Left renal cortex interstitium (tissue), 4 donors: ENCODE results near the gene LINGO1. TPM values are rescaled to one million over a fixed set of nuclear protein-coding genes. Genes with fewer than 3 reads are reported as not detected.

ENCODE experiments used
- DNase-seq, 4 donors: peaks; one replicate each; pipeline ENCODE4 v3.0.0-alpha.2; 2013; ENCODE audit warnings: low read depth in 4 of 4, low spot score in 2 of 4, missing footprints in 1 of 4
- polyA plus RNA-seq, 4 donors: library from polyadenylated mRNA; unstranded; fragments of 120-200 nt; gene quantifications; one replicate each; pipeline ENCODE4 v1.2.1, GENCODE V29; 2013; ENCODE audit not compliant: insufficient read length in 4 of 4

LINGO1 gene, protein sequence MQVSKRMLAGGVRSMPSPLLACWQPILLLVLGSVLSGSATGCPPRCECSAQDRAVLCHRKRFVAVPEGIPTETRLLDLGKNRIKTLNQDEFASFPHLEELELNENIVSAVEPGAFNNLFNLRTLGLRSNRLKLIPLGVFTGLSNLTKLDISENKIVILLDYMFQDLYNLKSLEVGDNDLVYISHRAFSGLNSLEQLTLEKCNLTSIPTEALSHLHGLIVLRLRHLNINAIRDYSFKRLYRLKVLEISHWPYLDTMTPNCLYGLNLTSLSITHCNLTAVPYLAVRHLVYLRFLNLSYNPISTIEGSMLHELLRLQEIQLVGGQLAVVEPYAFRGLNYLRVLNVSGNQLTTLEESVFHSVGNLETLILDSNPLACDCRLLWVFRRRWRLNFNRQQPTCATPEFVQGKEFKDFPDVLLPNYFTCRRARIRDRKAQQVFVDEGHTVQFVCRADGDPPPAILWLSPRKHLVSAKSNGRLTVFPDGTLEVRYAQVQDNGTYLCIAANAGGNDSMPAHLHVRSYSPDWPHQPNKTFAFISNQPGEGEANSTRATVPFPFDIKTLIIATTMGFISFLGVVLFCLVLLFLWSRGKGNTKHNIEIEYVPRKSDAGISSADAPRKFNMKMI
- 10 to 100 TPM; 12.9 to 17.2 (median 16.4) TPM for polyA plus RNA-seq

DNA sequence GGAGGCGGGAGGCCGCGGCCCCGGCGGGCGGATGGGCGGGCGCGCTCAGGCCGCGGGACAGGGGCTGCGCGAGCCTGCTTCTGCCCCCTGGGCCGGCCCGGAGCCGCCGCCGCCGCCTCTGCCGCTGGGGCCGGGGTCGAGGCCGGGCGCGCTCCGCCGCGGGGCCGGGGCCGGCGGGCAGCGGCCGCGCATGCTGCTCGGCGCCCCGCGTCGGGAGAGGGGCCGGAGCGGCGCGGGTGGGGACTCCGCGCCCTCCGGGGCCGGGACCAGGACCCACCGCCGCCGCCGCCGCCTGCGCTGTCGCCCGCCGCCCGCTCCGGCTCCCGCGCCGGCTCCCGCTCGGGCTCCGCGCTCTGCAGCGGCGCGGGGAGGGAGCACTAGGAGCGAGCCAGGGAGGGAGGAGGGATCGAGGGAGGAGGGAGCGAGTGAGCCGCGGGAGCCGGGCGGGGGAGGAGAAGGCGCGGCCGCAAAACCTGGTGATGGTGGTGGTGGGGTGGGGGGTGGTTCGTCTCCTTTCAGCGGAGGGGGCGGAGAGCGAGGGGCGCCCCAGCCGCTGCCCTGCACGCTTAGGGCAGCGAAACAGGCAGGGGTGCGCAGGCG lies at the start of gene LINGO1:
Gene LINGO1, minus strand, starts transcription at position 379 of the 600 bp plus-strand sequence. CDS start 597 bp downstream, outside the sequence.
- peak in 1 of 4 donors; percentile 52 for DNase-seq

DNA sequence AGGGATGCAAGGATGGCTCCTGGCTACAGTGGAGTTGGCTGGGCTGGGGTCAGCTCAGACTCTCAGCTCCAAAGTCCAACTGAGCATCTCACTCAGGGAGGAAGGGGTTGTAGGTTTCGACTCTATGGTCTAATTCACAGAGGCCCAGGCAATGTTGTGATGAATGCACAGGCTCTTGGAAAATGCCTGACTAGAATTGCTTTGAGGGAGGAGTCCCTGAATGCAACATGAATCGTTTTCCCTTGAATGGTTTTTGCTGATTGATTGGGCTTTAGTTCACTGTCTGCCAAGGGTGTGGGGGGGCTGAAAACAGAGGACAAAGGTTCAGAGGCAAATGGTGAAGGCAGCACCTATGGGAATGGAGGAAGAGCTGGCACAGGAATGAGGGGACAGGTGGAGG lies 48.6 kb upstream of the LINGO1 start:
- no peak for DNase-seq

DNA sequence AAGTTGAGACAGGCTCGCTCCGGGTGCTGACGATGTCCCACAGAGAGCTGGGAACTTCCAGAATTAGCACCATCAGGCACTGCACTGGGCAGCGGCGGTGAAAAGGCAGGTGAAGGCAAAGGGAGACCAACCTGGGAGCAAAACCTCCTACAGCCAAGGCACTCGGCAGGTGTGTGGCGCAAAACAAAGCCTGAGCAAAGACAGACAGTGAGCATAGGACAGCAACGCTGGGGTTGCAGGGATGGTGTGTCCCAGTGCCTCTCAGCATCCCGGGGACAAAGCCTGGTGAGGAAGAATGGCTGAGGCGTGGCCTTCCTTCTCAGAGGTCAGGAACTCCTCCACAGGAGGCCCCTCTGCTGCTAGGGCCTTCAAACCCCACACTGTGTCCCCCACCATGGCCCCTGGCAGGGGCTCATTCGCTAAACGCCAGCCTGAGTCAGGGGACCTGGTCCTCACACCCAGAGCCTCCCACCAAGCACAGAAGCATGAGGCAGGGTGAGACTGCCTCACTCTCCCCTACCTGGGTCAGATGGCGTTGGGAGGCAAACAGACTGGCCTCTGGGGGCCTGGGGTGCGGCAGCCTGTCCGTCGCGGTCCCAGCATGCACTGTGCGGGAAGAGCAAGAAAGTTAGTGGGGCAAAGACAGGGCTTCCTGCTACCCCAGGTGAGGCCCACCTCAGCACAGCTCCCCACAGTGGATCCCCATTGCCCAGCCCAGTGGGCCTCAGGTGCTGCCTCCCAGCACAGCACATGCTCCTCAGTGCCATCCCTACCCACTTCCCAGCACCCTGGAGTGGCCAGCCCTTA lies 44.1 kb upstream of the LINGO1 start:
- no peak for DNase-seq

DNA sequence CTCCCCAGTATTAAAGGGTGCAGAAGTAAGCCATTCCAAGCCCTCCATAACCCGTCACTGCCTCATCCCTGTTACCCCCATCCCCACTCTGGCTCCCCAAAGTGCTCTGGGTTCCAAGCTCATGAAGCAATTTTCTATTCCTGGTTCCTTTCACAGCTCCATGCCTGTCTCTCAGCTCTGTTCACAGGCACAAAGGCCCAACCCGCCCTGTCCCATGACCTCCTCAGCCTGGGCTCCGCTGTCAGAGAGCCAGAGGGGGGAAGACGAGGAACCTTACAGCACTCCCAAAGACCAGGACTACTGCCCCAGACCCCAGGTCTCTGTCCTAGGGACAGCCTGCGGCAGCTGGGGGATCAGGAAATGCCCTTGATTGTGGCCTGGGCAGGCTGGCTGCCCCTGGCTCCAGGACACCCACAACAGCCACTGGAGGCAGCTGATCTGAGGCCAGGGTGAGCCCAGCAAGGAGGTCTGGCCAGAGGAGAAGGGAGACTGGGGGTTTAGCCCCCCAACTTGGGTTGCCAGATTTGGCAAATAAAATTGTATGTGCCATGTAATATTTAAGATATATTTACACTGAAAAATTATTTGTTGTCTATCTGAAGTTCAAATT lies 43.2 kb upstream of the LINGO1 start:
- DNase-seq = no peak

DNA sequence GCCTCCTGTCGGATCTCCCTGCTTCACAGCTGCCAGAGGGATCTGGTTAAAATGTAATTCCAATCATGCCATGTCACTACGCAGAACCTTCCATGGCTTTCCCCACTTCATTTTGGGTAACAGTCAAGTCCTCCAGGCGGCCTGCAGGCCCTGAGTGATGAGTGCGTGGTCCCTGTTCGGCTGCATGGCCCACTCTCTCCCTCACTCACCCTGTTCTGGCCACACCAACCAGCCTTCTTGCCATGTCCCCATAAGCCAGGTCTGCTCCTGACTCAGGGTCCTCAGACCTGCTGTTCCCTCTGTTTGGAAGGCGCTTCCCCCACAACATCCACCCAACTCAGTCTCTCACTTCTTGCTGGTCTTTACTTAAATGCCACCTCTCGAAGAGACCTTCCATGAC lies 41.6 kb upstream of the LINGO1 start:
- DNase-seq = no peak

DNA sequence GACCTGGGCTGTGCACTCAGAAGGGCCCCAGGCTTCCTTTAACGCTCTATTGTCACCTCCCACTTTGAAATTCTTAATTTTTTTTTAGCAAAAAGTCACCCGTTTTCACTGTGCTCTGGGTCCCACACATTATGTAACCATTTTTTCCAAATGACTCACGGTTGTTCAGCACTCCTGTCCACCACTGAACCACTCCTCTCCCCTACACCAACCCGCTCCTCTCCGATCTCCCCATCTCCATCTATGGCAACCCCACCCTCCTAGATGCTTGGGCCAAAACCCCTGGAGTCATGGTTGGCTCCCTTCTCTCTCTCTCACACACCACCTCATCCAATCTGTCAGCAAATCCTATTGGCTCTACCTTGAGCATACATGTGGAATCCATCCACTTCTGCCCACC lies 41.2 kb upstream of the LINGO1 start:
- DNase-seq = no peak

DNA sequence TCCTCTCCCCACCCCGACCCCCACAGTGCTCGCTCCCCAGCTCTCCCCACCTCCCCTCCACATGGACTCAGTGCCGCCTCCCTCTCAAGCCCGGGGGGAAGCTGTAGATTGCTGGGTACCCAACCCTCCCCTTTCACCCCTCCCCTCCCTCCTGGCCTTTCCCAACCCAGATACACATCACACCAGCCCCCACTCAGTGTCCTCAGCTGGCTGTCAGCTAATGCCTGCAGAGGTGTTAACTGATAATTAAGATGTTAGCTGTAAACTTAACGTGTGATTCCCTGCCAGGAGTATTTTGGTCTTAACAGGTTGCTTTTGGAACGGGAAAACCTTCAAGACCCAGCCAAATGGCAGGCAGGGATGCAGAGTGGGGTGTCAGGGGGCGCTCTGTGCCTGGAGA lies 39.4 kb upstream of the LINGO1 start:
- DNase-seq = no peak

DNA sequence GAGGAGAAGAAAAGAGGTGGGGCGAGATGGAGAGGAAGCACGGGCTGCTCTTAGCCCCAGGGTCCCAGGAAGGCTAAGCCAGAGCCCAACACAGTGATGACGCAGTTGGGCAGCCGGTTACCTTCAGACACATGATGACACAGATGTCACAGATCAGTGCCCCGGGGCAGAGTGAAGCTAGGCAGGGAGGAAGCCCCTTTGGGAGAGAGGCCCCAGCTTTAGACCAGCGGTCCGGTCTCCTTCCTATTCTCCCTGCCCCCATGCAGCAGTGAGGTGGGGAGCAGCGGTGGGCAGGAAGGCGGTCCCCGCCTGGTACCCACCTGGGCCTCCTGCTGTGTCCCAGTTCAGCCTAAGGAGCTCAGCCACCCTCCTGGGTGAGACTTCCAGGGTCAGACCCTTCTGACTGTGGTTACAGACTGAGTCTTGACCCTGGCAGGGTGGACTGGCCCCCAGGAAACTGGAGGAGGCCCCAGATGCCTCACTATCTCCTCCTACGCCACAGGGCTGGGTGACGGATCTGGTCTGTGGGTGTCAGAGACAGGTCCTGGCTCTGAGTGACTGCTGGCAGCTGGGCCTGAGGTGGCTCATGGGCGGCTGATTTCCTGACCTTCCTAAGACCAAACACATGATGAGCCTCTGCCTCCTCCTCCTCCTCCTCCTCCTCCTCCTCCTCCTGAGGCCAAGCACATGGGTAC lies 38.8 kb upstream of the LINGO1 start:
- DNase-seq = no peak

DNA sequence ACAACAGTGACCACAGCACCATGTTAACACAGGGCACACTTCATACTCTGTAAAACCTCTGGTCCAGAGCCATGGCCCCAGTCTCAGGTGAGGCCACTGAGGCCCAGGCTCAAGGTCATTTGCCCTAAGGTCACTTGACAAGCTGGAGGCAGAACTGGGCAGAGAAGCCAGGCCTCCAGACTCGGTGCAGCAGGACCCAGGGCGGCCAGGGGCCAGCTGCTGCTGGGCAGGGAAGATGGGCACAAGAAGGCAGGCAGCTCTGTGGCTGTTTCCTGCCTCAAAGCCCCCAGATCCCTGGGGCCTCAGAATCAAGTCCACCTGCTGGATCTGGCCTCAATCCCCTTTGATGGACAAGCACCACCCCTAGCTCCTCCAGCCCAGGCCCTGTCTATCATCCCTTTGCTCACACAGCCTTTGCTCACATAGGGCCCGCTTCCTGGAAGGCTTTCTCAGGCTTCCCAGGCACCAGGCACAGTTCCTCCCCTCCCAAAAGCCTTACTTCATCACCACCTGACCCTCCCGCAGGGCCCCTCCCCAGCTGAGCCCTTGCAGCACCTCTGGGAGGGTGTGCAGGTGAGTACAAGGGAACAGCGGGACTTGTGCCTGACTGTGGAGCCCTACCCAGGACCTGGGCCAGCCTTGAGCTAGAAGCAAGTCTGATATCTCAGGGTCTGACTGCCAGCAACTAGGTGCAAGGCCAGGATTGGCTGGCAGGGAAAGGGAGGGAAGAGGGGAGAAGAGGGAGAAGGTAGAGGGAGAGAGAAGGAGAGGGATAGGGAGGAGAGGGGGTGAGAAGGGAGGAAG lies 38.0 kb upstream of the LINGO1 start:
- DNase-seq = no peak

DNA sequence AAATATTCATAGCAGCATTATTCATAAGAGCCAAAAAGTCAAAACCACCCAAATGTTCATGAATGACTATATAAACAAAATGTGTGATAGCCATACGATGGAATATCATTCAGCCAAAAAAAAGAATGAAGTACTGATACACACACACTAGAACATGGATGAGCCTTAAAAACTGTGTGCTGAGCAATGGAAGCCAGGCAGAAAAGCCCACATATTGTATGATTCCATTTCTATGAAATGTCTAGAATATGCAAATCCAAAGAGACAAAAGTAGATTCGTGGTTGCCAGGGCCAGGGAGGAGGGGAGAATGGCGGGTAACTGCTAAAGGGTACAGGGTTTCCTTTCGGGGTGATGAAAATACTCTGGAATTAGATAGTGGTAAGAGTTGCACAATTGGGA lies 37.2 kb upstream of the LINGO1 start:
- DNase-seq = no peak

DNA sequence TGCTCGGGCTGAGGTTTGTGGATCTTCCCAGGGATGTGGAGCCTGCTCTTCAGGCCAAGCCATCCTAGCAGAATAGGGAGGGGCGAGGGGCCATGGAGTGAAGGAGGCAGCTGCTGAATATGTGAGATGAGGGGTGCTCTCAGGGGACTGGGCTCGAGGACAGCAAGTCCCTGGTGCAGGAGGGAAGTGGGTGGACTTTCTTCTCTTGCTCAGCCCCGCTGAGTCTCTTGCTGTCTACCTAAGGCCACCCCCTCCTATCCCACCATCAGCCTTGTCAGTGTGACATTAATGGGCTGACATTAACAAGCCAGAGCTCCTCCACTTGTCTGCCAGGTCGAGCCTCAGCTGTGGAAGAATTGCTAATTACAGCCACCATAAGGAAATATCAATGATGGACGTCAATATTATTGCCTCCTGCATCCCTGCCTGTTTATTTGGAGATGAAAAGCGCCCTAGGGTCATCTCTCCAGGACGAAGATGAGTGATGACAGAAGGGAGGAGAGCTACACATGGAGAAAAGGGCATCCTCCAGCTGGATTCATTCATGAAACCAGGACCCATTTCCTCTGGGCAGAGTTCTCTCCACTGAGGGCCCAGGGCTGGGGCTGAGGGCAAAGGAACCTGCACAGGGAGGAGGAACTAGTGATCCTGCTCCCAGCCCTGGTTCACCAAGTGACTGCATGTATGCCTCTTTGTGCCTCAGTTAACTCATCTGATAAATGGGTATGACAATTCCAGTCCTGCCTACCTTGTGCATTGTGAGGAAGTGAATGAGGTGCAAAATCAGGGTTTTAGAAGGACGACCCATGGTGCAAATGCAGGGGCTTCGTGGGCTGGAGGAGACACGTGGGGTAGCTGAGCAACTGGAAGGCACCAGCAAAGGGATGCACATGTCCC lies 34.9 kb upstream of the LINGO1 start:
- DNase-seq = no peak

DNA sequence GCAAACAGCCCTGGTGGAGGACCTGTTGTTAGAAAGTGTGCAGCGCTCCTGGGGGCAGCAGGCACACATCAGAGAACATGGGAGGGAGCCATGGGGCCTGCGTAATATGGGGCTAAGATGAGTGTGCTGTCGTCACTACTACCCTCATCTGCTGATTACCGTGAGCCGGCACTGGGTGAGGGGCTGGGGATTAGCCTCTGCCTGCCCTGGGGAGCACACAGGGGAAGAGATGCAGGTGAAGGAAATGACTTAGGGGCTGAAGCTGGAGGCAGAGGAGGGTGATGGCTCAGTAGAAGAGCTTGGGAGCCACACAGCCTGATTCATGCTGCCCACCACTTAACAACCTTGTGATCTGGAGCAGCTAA lies 33.6 kb upstream of the LINGO1 start:
- no peak for DNase-seq

DNA sequence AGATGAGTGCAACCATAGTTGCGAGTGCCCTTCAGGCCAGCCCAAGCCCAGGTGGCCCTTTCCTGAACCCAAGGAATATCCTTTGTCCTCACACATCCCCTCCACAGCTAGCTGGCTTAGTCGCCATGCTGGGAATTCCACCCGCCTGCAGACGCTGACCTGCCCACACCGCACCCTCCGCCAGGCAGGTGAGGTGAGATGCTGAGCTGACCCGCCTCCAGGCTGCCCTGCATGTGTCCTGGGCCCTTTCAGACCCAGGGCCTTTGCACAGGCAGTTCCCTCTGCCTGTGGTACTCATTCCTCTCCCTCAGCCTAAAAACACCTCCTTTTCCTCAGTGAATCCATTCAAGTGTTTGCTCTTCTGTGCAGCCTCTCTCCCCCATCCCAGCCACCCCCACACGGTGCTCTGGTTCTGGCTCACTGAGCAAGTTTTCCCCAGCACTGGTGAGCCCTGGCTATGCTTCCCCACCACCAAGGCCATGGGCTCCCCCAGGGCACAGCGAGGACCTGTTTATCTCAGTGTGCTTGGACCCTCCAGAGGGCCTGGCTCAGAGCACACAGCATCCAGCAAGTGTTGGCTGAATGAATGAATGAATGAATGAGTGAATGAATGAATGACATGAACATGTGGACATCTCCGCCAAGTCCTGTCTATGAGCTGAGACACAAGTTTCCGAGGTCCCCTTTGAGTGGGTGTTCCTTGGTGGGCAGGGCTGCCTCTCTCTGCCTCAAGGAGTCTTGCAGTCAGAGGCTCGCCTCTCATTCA lies 33.0 kb upstream of the LINGO1 start:
- no peak for DNase-seq

DNA sequence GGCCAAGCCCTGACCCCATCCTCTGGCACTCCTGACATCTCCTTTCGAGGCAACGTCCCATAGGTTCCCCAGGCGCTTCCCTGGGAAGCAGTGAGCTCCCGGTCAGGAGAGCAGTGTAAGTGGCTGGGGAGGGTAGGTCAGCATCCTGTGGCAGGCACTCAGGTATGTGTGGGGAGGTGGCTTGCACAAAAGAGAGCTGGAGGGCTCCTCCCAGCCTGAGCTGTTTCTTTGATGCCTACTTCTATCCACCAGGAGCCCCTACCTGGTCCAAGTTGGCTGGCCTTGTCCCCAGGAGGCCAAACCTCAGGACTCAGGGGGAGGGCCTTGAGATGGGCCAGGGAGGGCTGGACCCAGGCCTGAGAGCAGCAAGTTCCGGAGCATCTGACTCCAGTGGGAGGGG lies 31.7 kb upstream of the LINGO1 start:
- DNase-seq = no peak

DNA sequence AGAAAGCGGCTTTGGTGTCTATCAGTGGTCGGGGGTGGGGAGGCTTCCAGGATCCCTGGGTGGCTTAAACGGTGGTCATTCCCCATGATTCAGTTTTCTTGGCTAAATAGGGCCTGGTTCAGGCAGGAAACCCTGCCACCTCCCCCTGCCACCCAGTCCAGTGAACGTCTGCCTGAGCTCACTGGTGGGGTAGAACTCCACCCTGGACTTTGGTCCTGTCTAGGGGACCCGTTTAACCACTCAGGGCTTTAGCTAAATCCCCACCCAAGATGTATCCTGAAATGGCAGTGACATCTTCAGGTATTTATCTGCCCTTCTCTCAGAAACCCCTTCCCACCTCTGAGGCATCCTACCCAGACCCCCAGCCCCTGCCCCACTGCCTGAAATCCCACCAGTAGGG lies 30.5 kb upstream of the LINGO1 start:
- no peak for DNase-seq

DNA sequence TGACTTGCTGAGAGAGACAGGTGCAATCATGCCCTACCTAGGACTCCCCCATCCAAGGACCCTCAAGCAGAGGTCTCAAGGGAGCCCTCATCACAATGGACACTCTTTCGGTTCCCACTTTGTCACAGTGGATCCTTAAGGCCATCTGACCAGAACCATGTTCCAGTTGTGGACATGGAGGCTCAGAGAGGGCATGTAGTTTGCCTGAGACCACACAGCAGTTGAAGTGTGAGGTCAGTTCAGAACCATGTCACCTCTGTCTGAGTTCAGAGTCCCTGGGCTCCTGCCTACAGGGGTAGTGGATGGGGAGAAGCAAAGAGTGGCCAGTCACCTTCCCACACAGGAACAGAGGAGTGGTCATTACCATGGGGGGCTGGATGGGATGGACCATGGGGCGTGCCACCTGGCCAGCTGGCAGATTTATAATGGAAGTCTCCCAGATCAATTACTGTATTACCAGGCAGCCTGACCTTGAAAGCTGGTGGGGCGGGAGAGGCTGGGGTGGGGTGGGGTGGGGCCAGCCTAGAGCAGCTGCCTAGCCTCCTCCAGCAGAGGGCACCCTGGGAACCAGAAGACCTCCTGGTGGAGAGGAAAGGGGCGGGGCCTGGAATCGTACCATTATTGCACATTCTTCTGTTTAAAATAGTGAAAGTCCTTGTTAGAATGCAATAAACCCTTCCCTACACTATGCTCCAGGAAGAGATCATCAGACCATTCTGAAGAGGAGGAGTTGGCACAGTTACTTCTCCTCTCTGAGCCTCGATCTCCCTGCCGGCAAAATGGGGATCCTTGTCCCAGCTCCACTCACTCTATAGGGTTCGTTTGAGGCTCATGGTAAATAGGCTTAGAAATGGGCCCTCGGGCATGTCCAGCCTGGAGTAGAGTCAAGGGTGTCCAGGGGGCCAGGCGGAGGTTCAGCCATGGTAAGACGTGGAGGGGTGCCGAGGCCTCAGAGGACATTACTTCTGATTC lies 26.9 kb upstream of the LINGO1 start:
- DNase-seq = peak in 1 of 4 donors; percentile 43
